ENCODE measurements around the gene RNF26. TPM values are rescaled to one million over a fixed set of nuclear protein-coding genes. Genes with fewer than 3 reads are reported as not detected.

The RNF26 gene
- total and polyA plus RNA-seq, 2 of the 4 experiments (the other 2 are of a cell fraction): 3.4 to 36.7 TPM

GRCh38 chr11:119356349-119357031 is 22.2 kb downstream of the RNF26 start (continued):
- TF ChIP-seq ELK1 (IDR thresholded peaks at IDR 0.05; ENCODE audit: borderline replicate concordance, low read depth, low read length): no peak

- no peak overlapping the region for H4K91ac ChIP-seq (ENCODE audit: insufficient read depth, low read depth, low read length)
- H2AFZ ChIP-seq (replicated peaks; ENCODE audit: low read length, poor library complexity): peak overlapping the region; percentile 99
- H2BK120ac ChIP-seq (ENCODE audit: low read depth, low read length): no peak overlapping the region
- H4K20me1 ChIP-seq (ENCODE audit: insufficient read depth, low read length): peaks cover 12% of the 10 kb centered on the region; the same call in 1 of the 2 replicates
- no peaks in the 10 kb centered on the region for H3K9me3 ChIP-seq (ENCODE audit: control insufficient read depth, insufficient read depth, low read length)
- 54% methylated on average over 5 of the region's 13 CpGs; no CpG with 5 or more reads in 1 of the 2 experiments for WGBS, 2 experiments (ENCODE audit: extremely low coverage in 2 of 2, insufficient read length in 1 of 2)
- peak overlapping the region; percentile 82 for H2AK9ac ChIP-seq (replicated peaks; ENCODE audit: low read depth, low read length, poor library complexity)
- H4K8ac ChIP-seq (ENCODE audit: low read depth in 2 of 2, low read length in 2 of 2): no peak overlapping the region
- no peaks in the 10 kb centered on the region for H3K79me1 ChIP-seq (ENCODE audit: low read depth in 1 of 2, low read length in 2 of 2)
- CTCF ChIA-PET: interaction anchor here (0.5 to 2.9 kb wide), 13 partner anchors 9 to 829 kb away, joined by 3 to 32 read pairs (median 8); partner anchors contain the start of gene C1QTNF5
- no TSS peak for BruUV-seq (replicated peaks)
- H3K27me3 ChIP-seq (ENCODE audit: control insufficient read depth, insufficient read depth, low read length): 0 out of 2 replicates have a peak, but pooled peaks cover 2% of the 10 kb centered on the region
- H4K5ac ChIP-seq (ENCODE audit: low read depth, low read length): no peak overlapping the region
- ATAC-seq (ENCODE audit: low read depth): no peak
- no peak overlapping the region for H2BK15ac ChIP-seq (ENCODE audit: low read depth, low read length)
- no peak for DNase-seq
- no peaks in the 10 kb centered on the region for H3K36me3 ChIP-seq (ENCODE audit: control insufficient read depth, insufficient read depth, low read length)
- no peak overlapping the region for H3K18ac ChIP-seq (ENCODE audit: low read depth, low read length)
- peaks cover 9% of the 10 kb centered on the region for H3K4me1 ChIP-seq (ENCODE audit: control insufficient read depth, insufficient read depth, low read length)
- POLR2A ChIA-PET (ENCODE audit: unreplicated experiment): interaction anchor here (0.6 kb wide), 1 partner anchor 287 kb away, joined by 5 read pairs; no protein-coding TSS in a partner anchor
- H3K4me2 ChIP-seq (ENCODE audit: low read depth, low read length): no peak overlapping the region; the same call in 1 of the 2 replicates
- H3K9ac ChIP-seq (ENCODE audit: low read depth, low read length): no peak overlapping the region
- no peak overlapping the region for H3K56ac ChIP-seq (ENCODE audit: extremely low read depth, insufficient read depth, low read length)
- H3K27ac ChIP-seq (ENCODE audit: insufficient read depth, low read length): no peak overlapping the region
- no peak overlapping the region for H3K4me3 ChIP-seq (ENCODE audit: insufficient read depth, low read depth, low read length)
- H3K9me1 ChIP-seq (ENCODE audit: insufficient read depth, low read length): peaks cover 6% of the 10 kb centered on the region
- H2BK5ac ChIP-seq (ENCODE audit: low read depth, low read length, poor library complexity, severe bottlenecking): no peak overlapping the region
- intact Hi-C loops (cut with micrococcal nuclease): no loop called here
- H3K23ac ChIP-seq (ENCODE audit: low read depth, low read length): no peak overlapping the region
- TF ChIP-seq RAD21 (IDR thresholded peaks at IDR 0.05; ENCODE audit: low read length) (no peak), USF2 (IDR thresholded peaks at IDR 0.05; ENCODE audit: low read depth, low read length) (no peak), RFX5 (IDR thresholded peaks at IDR 0.05; ENCODE audit: low read depth, low read length) (no peak), MXI1 (IDR thresholded peaks at IDR 0.05; ENCODE audit: borderline replicate concordance, low read depth, low read length) (no peak), SMC3 (IDR thresholded peaks at IDR 0.05; ENCODE audit: low read depth, low read length) (no peak), MAZ (IDR thresholded peaks at IDR 0.05; ENCODE audit: borderline replicate concordance, low read depth, low read length) (no peak), BHLHE40 (IDR thresholded peaks at IDR 0.05; ENCODE audit: low read depth, low read length) (no peak), NFE2L2 (IDR thresholded peaks at IDR 0.05; ENCODE audit: low read depth, low read length) (no peak), CEBPB (IDR thresholded peaks at IDR 0.05; ENCODE audit: low read depth, low read length) (no peak)
- no peak overlapping the region for H2AK5ac ChIP-seq (ENCODE audit: low read depth, low read length)
- no peak overlapping the region for H3K4ac ChIP-seq (ENCODE audit: low read depth, low read length)
- dilution Hi-C loops (cut with HindIII; ENCODE audit: low sequenced_read_pairs, unreplicated experiment): no loop called here
- no peak overlapping the region for H2BK20ac ChIP-seq (ENCODE audit: low read depth, low read length)
- in situ Hi-C loops (cut with MboI; ENCODE audit: low sequenced_read_pairs): loop anchor here (5.0 to 25.0 kb wide), 2 partner anchors 115 to 755 kb away; no protein-coding TSS in a partner anchor
- no peak overlapping the region for H3K14ac ChIP-seq (replicated peaks; ENCODE audit: low read depth, low read length)
Measured at GRCh38 chr11:119357074-119357473, 22.7 kb downstream of the RNF26 start.

Measured in IMR-90 (cell line).